Measurements from ENCODE around the gene PUS3.

DNA sequence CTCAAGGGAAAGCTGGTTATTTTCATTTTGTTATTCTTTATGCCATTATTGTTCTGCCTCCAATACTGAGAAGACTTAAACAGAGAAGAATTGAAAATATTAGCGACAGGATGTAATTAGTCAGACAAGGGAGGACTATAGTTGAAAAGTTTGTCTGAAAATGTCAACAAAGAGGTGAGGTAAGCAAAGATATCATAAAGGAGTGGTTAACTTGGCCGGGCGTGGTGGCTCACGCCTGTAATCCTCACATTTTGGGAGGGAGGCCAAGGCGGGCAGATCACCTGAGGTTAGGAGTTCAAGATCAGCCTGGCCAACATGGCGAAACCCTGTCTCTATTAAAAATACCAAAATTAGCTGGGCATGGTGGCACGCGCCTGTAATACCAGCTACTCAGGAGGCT is 19.6 kb downstream of the PUS3 start:
- TF ChIP-seq, protein P1, sequence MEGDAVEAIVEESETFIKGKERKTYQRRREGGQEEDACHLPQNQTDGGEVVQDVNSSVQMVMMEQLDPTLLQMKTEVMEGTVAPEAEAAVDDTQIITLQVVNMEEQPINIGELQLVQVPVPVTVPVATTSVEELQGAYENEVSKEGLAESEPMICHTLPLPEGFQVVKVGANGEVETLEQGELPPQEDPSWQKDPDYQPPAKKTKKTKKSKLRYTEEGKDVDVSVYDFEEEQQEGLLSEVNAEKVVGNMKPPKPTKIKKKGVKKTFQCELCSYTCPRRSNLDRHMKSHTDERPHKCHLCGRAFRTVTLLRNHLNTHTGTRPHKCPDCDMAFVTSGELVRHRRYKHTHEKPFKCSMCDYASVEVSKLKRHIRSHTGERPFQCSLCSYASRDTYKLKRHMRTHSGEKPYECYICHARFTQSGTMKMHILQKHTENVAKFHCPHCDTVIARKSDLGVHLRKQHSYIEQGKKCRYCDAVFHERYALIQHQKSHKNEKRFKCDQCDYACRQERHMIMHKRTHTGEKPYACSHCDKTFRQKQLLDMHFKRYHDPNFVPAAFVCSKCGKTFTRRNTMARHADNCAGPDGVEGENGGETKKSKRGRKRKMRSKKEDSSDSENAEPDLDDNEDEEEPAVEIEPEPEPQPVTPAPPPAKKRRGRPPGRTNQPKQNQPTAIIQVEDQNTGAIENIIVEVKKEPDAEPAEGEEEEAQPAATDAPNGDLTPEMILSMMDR (IDR thresholded peaks at IDR 0.05; ENCODE audit: insufficient read depth, low read length, poor library complexity, severe bottlenecking): no peak
- TF ChIP-seq EZH2phosphoT487 (conservative IDR thresholded peaks at IDR 0.05; ENCODE audit: low read length): no peak
